Trophoblast cell (in vitro differentiated cells and primary cell): ENCODE measurements around the gene MRPL4.

Source experiments
- DNase-seq, 2 donors: peaks; one replicate each; pipeline ENCODE4 v3.0.0-alpha.2; 2016
- H2AFZ ChIP-seq: 2 replicates; pipeline ENCODE4 v1.6.1; 2013; ENCODE audit warnings: low read length, moderate library complexity, mild to moderate bottlenecking; ENCODE audit not compliant: insufficient read depth, poor library complexity
- H2AK5ac ChIP-seq: 2 replicates; pipeline ENCODE4 v1.6.1; 2013; ENCODE audit warnings: mild to moderate bottlenecking, low read length
- H2BK120ac ChIP-seq: 2 replicates; pipeline ENCODE4 v1.6.1; 2013; ENCODE audit warnings: low read length, mild to moderate bottlenecking, moderate library complexity; ENCODE audit not compliant: insufficient read depth, poor library complexity
- H2BK12ac ChIP-seq: 2 replicates; pipeline ENCODE4 v1.6.1; 2013; ENCODE audit warnings: mild to moderate bottlenecking, low read length, moderate library complexity
- H2BK5ac ChIP-seq: 2 replicates; pipeline ENCODE4 v1.6.1; 2013; ENCODE audit warnings: low read length, low read depth, moderate library complexity, mild to moderate bottlenecking; ENCODE audit not compliant: poor library complexity
- H3K14ac ChIP-seq: 2 replicates; pipeline ENCODE4 v1.6.1; 2013; ENCODE audit warnings: mild to moderate bottlenecking, low read length
- H3K18ac ChIP-seq: 2 replicates; pipeline ENCODE4 v1.6.1; 2013; ENCODE audit warnings: mild to moderate bottlenecking, low read length
- H3K23ac ChIP-seq: 2 replicates; pipeline ENCODE4 v1.6.1; 2013; ENCODE audit warnings: low read length
- H3K27ac ChIP-seq: 2 replicates; pipeline ENCODE4 v1.5.1; 2013; ENCODE audit warnings: low read depth, mild to moderate bottlenecking, inconsistent platforms, low read length, moderate library complexity
- H3K27me3 ChIP-seq: 2 replicates; pipeline ENCODE4 v1.6.1; 2013; ENCODE audit warnings: inconsistent platforms, mild to moderate bottlenecking, low read length, moderate library complexity; ENCODE audit not compliant: insufficient read depth
- H3K36me3 ChIP-seq, 2 experiments: 1 replicate in 1 of 2; 2 replicates in 1 of 2; pipeline ENCODE4 v1.6.1; 2013; ENCODE audit warnings: low read length in 2 of 2, mild to moderate bottlenecking in 2 of 2, moderate library complexity in 1 of 2; ENCODE audit not compliant: insufficient read depth in 2 of 2, control insufficient read depth in 1 of 2
- H3K4ac ChIP-seq: 2 replicates; pipeline ENCODE4 v1.6.1; 2013; ENCODE audit warnings: low read depth, mild to moderate bottlenecking, low read length, moderate library complexity
- H3K4me1 ChIP-seq, 2 experiments: 1 replicate in 1 of 2; 2 replicates in 1 of 2; pipeline ENCODE4 v1.6.1; 2013; ENCODE audit warnings: low read length in 2 of 2, mild to moderate bottlenecking in 2 of 2, moderate library complexity in 1 of 2; ENCODE audit not compliant: insufficient read depth in 2 of 2, control insufficient read depth in 1 of 2
- H3K4me2 ChIP-seq: 2 replicates; pipeline ENCODE4 v1.6.1; 2013; ENCODE audit warnings: inconsistent platforms, mild to moderate bottlenecking, low read length, moderate library complexity
- H3K4me3 ChIP-seq: 2 replicates; pipeline ENCODE4 v1.5.1; 2013; ENCODE audit warnings: mild to moderate bottlenecking, low read depth, low read length, inconsistent platforms
- H3K79me1 ChIP-seq: one replicate; pipeline ENCODE4 v1.6.1; 2013; ENCODE audit warnings: low read length
- H3K79me2 ChIP-seq: 2 replicates; pipeline ENCODE4 v1.6.1; 2013; ENCODE audit warnings: low read length, mild to moderate bottlenecking; ENCODE audit not compliant: control insufficient read depth, insufficient read depth, poor library complexity
- H3K9ac ChIP-seq: 2 replicates; pipeline ENCODE4 v1.6.1; 2013; ENCODE audit warnings: mild to moderate bottlenecking, low read length
- H3K9me3 ChIP-seq: 2 replicates; pipeline ENCODE4 v1.6.1; 2013; ENCODE audit warnings: low read depth, mild to moderate bottlenecking, control low read depth, inconsistent platforms, low read length; ENCODE audit not compliant: insufficient read depth
- H4K12ac ChIP-seq: 2 replicates; pipeline ENCODE4 v1.6.1; 2013; ENCODE audit warnings: low read depth, mild to moderate bottlenecking, low read length, moderate library complexity
- H4K8ac ChIP-seq: 2 replicates; pipeline ENCODE4 v1.6.1; 2013; ENCODE audit warnings: low read depth, mild to moderate bottlenecking, low read length, moderate library complexity
- H4K91ac ChIP-seq: one replicate; pipeline ENCODE4 v1.6.1; 2013; ENCODE audit warnings: low read depth, mild to moderate bottlenecking, low read length, moderate library complexity
- WGBS: extraction: QIAGEN DNeasy Blood & Tissue Kit; methylation state at CpG from one replicate; pipeline ENCODE4 v1.1.7; 2013; ENCODE audit warnings: missing lambda C conversion rate; ENCODE audit not compliant: insufficient read length, insufficient coverage; ENCODE audit errors: extremely low coverage; 5-methylcytosine and 5-hydroxymethylcytosine counted together

Gene MRPL4

DNA sequence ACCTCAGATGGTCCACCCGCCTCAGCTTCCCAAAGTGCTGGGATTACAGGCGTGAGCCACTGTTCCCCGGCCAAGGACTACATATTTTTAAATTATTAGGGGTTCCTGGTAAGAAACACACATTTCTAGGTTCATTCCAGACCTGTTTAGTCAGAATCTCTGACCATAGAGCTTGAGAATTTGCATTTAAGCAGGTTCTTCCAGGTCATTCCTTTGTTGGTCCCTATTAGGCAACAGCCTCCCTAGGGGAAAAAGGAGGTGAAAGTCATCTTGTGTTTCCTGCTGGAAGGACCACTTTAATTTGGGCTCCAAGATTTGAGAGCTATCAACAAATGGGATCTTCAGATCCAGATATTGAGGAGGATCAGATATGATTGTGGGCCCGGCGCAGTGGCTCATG is 37.2 kb upstream of the MRPL4 start:
- Histone ChIP-seq H2BK120ac (no peak overlapping the region), H4K8ac (no peak overlapping the region), H2BK5ac (no peak overlapping the region), H2AK5ac (no peak overlapping the region), H4K12ac (no peak overlapping the region), H3K4me3 (no peak overlapping the region), H3K79me2 (no peaks in the 10 kb centered on the region), H3K9me3 (no peaks in the 10 kb centered on the region), H3K79me1 (peaks cover 6% of the 10 kb centered on the region), H2BK12ac (no peak overlapping the region), H3K9ac (no peak overlapping the region), H3K14ac (no peak overlapping the region), H3K18ac (no peak overlapping the region), H3K27me3 (no peaks in the 10 kb centered on the region), H3K4ac (no peak overlapping the region), H3K4me1 (peaks cover 6 to 10% of the 10 kb centered on the region in 2 experiments), H3K36me3 (no peaks in the 10 kb centered on the region), H3K27ac (peak overlapping the region; percentile 66), H3K4me2 (no peak overlapping the region), H3K23ac (no peak overlapping the region), H4K91ac (no peak overlapping the region), H2AFZ (no peak overlapping the region)
- DNase-seq: peak in 1 of 2 donors; percentile 86
- WGBS: no CpG with 5 or more reads among the region's 5 CpGs

DNA sequence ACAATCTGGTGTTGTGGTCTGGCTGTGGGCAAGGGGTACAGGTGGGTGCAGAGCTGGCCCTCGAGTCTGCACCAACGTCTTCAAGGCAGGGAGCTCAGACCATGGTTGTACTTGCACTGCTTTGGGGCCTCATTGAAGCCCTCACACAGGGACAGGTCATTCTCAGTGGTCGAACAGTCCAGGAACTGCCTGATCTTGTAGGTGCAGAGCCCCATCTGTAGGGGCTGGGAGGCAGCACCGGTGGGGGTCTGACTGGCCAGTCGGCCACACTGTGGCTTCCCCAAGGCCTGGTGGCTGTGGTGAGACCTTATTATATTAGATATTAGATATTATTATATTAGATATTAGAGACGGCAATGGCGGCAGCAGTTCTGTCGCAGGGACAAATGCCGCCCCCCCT is 34.9 kb upstream of the MRPL4 start:
- Histone ChIP-seq H3K14ac (no peak overlapping the region), H2BK120ac (no peak overlapping the region), H3K4ac (no peak overlapping the region), H4K8ac (peak overlapping the region; percentile 58), H4K91ac (peak overlapping the region; percentile 26), H3K79me2 (no peaks in the 10 kb centered on the region), H3K4me1 (peaks cover 5 to 6% of the 10 kb centered on the region in 2 experiments), H3K4me3 (no peak overlapping the region), H3K18ac (peak overlapping the region; percentile 21), H4K12ac (no peak overlapping the region), H3K9me3 (no peaks in the 10 kb centered on the region), H3K27ac (no peak overlapping the region), H2AK5ac (peak overlapping the region; percentile 68), H3K79me1 (peaks cover 6% of the 10 kb centered on the region), H3K9ac (no peak overlapping the region), H3K36me3 (no peaks in the 10 kb centered on the region), H3K27me3 (no peaks in the 10 kb centered on the region), H3K4me2 (no peak overlapping the region), H2BK12ac (no peak overlapping the region), H2BK5ac (no peak overlapping the region), H3K23ac (no peak overlapping the region), H2AFZ (no peak overlapping the region)
- DNase-seq: no peak
- no CpG with 5 or more reads among the region's 9 CpGs for WGBS

DNA sequence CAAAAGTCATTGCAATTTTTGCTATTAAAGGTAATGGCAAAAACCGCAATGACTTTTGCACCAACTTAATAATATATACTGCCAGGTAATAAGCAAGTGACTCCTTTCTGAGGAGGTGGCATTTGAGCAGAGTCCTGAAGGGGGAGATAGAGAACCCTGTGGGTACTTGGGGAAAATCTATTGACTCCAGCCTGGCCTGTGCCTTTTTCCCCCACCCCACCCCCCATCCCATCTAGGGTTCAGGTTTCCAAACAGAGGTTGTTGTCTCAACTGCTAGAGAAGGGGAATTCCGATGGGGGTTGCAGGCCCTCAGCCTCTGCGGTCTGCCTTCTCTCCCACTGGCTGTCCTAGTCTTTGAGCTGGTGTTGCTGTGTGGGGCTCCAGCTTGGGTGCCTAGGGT is 32.3 kb upstream of the MRPL4 start:
- no peak overlapping the region for H4K91ac ChIP-seq
- H2AFZ ChIP-seq: no peak overlapping the region
- no peak overlapping the region for H3K4ac ChIP-seq
- no peaks in the 10 kb centered on the region for H3K79me2 ChIP-seq
- no peaks in the 10 kb centered on the region for H3K79me1 ChIP-seq
- no peak overlapping the region for H3K4me3 ChIP-seq
- H3K23ac ChIP-seq: no peak overlapping the region
- no peak overlapping the region for H3K4me2 ChIP-seq
- H3K27ac ChIP-seq: no peak overlapping the region
- peak; percentile 46 to 69 for DNase-seq
- H3K14ac ChIP-seq: no peak overlapping the region
- no peak overlapping the region for H4K12ac ChIP-seq
- no peak overlapping the region for H4K8ac ChIP-seq
- peaks cover 3% of the 10 kb centered on the region in 2 experiments for H3K4me1 ChIP-seq
- WGBS: no CpG with 5 or more reads among the region's 3 CpGs
- H3K18ac ChIP-seq: no peak overlapping the region
- H3K9ac ChIP-seq: no peak overlapping the region
- H3K9me3 ChIP-seq: peaks cover 3% of the 10 kb centered on the region
- H2BK5ac ChIP-seq: no peak overlapping the region
- H3K36me3 ChIP-seq: peaks cover 14 to 17% of the 10 kb centered on the region in 2 experiments
- H2BK120ac ChIP-seq: no peak overlapping the region
- no peak overlapping the region for H2AK5ac ChIP-seq
- H2BK12ac ChIP-seq: no peak overlapping the region
- no peaks in the 10 kb centered on the region for H3K27me3 ChIP-seq

DNA sequence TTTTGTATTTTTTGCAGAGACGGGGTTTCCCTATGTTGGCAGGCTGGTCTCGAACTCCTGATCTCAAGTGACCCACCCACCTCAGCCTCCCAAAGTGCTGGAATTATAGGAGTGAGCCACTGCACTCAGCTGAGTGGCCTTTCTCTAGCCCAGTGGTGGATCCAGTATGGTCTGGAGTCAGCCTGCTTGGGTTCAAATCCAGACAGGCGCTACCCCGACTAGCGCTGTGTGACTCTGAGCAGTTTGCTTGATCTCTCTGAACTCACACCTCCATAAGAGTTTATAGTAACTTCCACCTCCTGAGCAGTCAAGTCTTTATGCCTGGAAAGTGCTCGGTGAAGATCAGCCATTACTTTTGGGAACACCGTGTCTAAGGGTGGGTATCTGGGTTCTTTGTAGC is 31.3 kb upstream of the MRPL4 start:
- Histone ChIP-seq H3K4me2 (no peak overlapping the region), H2AK5ac (no peak overlapping the region), H3K79me2 (no peaks in the 10 kb centered on the region), H2BK120ac (no peak overlapping the region), H3K4ac (no peak overlapping the region), H4K91ac (no peak overlapping the region), H4K12ac (no peak overlapping the region), H3K27me3 (no peaks in the 10 kb centered on the region), H3K4me3 (no peak overlapping the region), H3K4me1 (peaks cover 1 to 3% of the 10 kb centered on the region in 2 experiments), H3K9ac (no peak overlapping the region), H3K14ac (no peak overlapping the region), H3K18ac (no peak overlapping the region), H2BK12ac (no peak overlapping the region), H2BK5ac (no peak overlapping the region), H2AFZ (no peak overlapping the region), H3K23ac (no peak overlapping the region), H3K36me3 (peaks cover 14 to 17% of the 10 kb centered on the region in 2 experiments), H3K27ac (no peak overlapping the region), H4K8ac (no peak overlapping the region), H3K9me3 (peaks cover 3% of the 10 kb centered on the region), H3K79me1 (no peaks in the 10 kb centered on the region)
- DNase-seq: no peak
- WGBS: no CpG with 5 or more reads among the region's 7 CpGs
